Vagina (tissue), 2 donors: ENCODE measurements around the gene ST6GAL2.

ENCODE experiments used
- CTCF ChIP-seq, 3 experiments: fragments of 450-650 bp in 2 of 3; fragments of 200-600 bp in 1 of 3; sonication (generic) in 1 of 3; IDR thresholded peaks; one replicate each; pipeline ENCODE4 v1.5.1; 2017 to 2019; ENCODE audit warnings: antibody characterized with exemption in 3 of 3, mild to moderate bottlenecking in 2 of 3, moderate library complexity in 2 of 3
- POLR2A ChIP-seq, 2 donors: fragments of 450-650 bp; IDR thresholded peaks; one replicate each; pipeline ENCODE4 v1.6.1; 2017; ENCODE audit warnings: antibody characterized with exemption in 2 of 2, mild to moderate bottlenecking in 2 of 2, moderate library complexity in 2 of 2
- POLR2AphosphoS5 ChIP-seq, 2 donors: sonication (generic); formaldehyde crosslinking; IDR thresholded peaks; one replicate each; pipeline ENCODE4 v1.9.0; 2017; ENCODE audit warnings: antibody characterized with exemption in 2 of 2, mild to moderate bottlenecking in 2 of 2, low read depth in 1 of 2; ENCODE audit not compliant: insufficient read depth in 1 of 2

DNA sequence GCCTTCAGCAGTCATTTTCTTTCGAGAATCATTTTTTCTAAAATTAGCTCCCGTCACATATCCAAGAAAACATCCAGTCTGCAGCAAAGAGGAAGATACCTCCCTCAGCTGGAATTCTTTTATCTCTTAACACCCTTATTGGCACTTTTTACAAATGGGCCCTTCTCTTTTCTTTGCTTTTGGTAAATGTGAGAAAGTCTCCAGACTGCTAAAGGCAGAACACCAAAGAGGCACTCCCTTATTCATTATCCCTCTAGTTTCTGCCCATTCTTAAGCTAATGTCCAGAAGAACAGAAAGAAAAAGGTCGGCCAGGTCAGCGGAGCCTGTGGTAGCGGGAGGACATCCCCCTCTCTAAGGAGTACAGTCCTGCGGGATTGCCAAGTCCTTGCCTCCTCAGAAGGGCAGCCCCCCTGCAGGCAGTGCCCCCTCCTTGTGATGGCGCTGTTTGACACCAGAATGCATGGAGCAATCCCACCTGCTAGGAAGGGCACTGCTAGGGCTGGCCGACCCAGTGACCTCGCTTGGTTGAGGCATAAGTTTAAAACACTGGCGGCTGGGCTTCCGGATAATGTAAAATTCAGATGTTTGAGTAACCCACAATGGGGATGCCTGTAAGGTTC, 34.0 kb downstream of the ST6GAL2 start:
- TF ChIP-seq POLR2A (IDR thresholded peaks at IDR 0.05): no peak
- TF ChIP-seq CTCF (IDR thresholded peaks at IDR 0.05): no peak
- TF ChIP-seq POLR2AphosphoS5 (IDR thresholded peaks at IDR 0.05; ENCODE audit: insufficient read depth in 1 of 2, low read depth in 1 of 2): no peak
